ENCODE measurements around the gene VWA2. TPM values are rescaled to one million over a fixed set of nuclear protein-coding genes. Genes with fewer than 3 reads are reported as not detected.

Gene VWA2
- total RNA-seq, 1 donor from 2014 or later = 2.2 TPM

DNA sequence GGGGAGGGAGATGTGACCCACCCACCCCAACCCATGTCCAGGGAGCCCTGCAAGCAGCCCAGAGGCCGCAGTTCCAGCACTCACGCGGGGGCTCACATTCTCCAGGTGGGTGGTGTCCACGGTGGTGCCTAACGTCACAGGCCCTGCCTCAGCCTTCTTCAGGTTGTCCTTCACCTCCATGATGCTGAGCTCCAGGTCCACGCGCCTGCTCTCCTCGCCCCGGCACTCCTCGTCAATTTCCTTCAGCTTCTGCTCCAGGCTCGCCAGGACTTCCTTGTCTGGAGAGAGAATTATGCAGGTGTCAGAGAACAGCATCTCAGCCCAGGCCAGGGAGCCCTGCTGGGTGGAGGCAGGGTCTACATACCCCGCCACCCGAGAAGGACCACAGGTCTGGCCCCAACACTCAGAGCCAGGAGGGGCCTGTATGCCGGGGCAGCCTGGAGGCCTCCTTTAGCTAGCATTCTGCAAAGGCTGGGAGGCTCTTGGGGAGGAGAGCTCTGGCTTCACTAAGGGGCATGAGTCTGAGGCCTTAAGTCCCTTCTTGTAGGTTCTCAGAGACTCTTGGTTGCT, 58.2 kb downstream of the VWA2 start:
- no peak for DNase-seq (ENCODE audit: low spot score)

DNA sequence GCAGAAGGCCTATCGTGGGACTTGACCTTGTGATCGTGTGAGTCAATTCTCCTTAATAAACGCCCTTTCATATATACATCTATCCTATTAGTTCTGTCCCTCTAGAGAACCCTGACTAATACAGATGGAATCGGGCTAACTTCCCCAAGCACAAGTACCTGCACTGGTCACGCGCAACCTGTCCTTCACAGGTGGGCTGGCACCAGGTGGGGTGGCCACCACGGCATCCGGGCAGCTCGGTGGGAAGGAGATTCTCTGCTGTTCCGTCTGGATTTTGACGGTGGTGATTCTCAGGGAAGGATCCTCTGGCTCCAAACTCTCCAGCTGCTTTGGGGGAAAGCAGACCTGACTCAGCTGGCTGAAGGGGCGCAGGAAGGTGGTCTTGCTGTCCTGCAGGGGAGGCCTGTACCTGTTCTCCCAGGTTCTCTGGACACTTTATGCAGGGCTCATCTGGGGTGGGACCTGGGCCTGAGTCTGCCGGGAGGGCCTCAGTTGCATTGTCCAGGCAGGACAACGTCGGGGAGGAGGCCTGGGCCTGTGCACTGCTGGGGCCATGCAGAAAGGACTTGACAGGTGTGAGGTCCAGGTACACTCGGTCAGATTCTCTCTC, 61.1 kb downstream of the VWA2 start:
- DNase-seq (ENCODE audit: low spot score) = no peak

DNA sequence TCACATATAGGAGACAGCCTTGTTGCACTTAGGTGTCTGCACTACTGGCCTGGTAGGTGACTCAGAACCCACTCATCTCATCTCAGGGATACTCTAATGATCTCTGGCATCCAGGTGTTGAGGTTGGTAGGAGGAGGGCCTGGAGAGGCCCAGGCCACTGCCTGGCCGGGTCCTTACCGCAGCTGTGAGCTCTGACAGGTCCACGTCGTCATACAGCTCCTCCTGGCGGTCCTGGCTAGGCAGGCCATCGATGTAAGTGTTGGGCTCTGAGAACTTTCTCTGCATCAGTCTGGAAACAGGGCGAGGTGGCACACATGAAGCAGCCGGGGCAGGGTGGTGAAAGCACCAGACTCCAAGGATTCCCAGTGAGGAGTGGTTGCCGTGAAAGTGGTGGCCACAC, 62.1 kb downstream of the VWA2 start:
- DNase-seq (ENCODE audit: low spot score) = no peak

DNA sequence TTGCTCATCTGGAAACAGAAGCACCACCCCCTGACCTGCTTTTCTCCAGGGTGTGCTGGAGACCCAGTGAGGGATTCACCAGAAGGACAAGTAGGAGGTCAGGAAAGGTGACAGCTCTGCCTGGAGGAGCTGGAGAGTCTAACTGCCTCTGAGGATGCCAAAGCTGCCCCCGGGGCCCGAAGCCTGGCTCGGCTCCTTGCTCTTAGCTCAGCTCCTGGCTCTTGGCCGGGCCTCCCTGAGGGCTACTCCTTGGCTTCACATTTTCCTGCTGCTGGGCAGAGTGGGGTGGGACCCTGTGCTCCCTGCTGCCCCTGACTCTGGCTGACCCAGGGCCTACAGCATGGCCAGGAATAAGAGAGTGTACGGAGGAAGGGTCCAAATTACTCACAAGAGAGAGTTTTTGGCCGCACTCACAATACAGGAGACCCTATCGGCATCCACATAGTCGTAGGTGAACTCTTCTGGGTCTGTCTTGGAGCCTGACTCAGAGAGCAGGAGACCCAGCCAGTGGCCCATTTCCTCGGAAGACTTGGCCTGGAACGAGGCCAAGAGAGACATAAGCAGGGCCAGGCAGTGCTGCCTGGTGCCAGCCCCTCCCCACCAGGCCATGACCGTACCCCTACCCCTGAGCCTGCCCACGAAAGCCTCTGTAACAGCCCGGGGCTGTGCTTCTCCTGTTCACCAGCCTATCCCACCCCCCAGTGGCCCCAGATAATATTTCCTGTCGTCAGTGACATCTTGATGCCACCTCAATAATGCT, 63.1 kb downstream of the VWA2 start:
- no peak for DNase-seq (ENCODE audit: low spot score)

DNA sequence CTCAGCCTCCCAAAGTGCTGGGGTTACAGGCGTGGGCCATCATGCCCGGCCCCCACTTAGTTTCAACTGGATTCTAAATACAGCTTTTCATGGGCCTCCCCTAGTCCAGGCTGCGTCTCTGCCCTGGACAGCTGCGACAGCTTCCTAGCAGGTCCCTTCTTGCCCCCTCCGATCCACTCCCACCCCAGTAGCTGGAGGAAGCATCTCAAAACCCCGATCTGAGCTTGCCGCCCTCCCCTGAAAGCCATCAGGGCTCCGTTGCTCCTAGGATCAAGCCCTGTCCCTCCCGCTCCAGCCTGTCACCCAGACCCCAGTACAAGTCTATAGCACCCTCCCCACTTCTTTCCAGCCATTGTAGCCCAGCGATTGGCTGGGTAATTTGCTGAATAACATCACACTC, 64.5 kb downstream of the VWA2 start:
- DNase-seq (ENCODE audit: low spot score) = no peak

DNA sequence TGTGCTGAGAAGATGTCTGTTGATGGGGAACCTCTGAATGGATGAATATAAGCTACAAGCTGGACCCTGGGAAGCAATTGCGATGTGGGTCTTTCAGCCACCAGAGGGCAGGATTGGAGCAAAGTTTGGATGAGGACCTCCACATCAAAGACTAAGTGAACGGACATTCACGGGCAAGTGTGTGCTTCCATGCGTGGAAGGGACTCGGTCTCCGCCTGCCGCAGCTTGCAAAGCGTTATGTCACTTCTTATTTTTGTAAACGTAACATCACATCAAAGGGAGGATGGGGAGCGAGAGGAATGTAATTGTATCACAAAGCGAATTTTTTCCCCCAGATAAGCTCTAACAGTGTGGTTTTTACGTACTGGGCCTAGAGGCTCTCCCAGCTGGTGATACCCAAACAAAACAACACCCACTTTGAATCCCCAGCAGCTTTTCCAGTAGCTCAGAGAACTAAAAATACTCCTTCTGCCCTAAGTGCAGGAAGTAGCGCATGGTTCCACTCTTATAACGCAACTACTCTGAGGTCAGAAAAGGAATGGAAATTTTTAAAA, 65.0 kb downstream of the VWA2 start:
- peak; percentile 94 for DNase-seq (ENCODE audit: low spot score)

DNA sequence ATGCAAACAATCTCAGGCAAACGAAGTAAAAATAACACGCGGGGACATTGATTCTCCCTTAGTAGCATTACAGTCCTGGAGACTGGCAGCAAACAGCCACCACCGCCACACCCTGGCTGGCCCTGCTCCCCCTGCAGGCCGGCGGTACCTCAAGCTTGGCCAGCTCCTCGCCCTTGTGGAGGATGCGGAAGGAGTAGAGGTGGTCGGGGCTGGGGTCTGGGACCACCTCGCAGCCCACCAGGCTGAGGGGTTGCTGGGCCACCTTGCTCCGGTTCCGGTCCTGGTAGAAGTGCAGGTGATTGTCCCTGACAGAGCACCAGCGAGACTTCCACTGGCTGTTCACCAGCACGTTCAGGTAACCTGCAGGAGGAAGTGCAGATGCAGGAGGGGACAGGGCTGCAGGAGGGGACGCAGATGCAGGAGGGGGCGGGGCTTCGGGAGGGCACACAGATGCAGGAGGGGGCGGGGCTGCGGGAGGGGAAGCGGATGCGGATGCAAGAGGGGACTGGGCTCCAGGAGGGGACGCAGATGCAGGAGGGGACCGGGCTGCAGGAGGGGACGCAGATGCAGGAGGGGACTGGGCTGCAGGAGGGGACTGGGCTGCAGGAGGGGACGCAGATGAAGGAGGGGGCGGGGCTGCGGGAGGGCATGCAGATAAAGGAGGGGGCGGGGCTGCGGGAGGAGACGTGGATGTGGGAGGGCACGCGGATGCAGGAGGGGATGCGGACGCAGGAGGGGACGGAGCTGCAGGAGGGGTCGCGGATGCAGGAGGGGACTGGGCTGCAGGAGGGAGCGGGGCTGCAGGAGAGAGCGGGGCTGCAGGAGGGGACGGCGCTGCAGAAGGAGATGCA, 65.7 kb downstream of the VWA2 start:
- peak; percentile 26 for DNase-seq (ENCODE audit: low spot score)

DNA sequence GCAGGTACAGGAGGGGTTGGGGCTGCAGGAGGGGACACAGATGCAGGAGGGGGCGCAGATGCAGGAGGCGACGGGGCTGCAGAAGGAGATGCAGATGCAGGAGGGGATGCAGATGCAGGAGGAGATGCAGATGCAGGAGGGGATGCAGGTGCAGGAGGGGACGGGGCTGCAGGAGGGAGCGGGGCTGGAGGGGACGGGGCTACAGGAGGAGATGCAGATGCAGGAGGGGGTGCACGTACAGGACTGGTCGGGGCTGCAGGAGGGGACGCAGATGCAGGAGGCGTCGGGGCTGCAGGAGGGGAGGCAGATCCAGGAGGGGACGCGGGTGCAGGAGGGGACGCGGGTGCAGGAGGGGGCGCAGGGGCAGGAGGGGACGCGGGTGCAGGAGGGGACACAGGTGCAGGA, 66.5 kb downstream of the VWA2 start:
- DNase-seq (ENCODE audit: low spot score) = no peak

DNA sequence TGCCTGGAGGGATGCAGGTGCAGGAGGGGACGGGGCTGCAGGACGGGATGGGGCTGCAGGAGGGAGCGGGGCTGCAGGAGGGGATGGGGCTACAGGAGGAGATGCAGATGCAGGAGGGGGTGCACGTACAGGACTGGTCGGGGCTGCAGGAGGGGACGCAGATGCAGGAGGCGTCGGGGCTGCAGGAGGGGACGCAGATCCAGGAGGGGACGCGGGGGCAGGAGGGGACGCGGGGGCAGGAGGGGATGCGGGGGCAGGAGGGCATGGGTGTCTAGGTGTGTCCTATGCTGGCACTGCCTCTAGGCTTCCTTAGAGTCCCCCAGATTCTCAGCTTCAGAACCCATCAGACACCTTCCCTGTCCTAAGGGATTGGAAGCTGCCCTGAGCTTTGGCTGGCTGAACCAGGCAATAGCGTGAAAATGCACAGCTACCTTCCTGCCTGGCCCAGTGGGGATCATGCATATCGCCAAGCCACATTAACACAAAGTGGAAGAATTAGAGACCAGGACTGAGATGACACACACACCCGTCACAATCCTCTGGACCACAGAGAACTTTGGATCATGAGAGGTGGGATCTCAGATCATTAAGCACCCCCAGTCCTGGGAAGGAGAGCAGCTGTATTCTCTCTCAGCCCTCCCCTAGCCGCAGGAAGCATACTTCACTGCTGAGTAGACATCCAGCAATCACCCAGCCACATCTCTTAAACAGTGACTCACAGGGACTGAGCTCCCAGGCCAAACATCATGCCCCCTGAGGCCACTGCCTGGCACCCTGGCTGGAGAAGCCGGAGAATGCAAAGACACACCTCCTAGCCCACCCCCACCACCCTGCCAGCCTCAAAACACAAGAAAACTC, 67.3 kb downstream of the VWA2 start:
- DNase-seq (ENCODE audit: low spot score) = peak; percentile 29

DNA sequence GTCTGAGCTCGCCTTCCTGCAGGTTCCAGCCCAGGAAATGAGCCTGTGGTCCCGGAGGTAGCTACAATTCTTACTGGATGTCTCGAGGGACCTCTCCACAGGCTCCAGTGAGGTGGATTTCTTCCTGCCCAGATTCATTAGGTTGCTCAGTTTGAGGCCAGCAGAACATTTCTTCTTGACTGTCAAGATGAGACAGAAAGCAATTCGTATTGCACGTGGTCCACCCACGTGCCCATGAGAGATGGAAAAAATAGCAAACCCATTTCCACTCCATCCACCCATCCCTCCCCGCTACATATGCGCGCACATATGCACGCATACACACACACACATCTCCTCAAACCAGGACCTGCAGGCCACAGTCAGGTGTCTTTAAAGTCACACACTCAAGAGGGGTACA, 68.7 kb downstream of the VWA2 start:
- no peak for DNase-seq (ENCODE audit: low spot score)

DNA sequence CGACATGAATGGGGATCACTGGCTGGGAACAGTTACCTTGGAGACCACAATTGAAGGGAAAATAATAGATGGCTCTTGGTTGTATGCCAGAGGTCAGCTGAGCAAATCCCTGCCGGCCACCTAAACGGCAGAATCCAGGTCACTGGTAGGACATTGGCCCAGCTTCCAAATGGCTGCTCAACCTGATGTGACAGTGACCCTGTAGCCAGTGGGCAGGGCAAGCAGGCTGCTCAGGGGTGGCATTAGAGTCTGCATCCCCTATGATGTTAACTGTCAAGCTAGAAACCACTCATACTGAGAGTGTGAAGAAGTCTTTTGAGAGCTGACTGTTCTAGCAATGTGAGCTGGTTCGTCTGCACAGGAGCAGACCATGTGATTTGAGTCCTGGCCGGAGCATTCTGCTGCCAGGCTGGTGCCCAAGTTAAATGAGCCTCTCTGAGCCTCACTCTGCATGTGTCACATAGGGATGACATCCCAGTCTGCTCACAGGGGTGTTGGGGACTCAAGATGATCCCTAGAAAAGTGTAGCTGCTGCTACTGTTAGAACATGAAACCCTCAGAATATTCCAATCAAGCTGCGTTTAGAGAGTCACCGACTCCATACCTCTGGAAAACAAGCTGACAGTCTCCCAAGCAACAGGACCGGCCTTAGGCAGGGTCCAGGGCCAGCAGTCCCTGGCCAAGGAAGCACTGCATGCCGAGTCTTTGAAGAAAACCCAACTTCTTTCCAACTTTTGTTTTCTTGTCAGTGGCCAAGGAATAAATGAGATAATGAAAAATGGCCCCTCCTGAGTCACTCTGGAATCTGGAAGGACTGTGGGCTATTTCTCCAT, 69.7 kb downstream of the VWA2 start:
- DNase-seq (ENCODE audit: low spot score) = no peak

DNA sequence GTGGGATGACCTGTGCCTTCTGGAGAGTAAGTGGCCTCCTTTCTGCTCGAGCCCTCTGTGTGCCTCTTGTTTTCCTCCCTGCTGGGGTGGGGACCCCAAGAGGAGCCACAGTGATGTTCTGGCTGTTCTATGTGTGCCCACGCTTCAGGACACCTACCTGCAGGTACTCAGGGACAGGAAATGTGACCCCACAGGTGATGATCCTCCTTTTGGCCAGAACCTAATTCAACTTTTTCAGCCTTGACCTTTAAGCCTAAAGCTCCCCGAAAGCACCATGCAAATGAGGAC, 70.3 kb downstream of the VWA2 start:
- DNase-seq (ENCODE audit: low spot score) = no peak

DNA sequence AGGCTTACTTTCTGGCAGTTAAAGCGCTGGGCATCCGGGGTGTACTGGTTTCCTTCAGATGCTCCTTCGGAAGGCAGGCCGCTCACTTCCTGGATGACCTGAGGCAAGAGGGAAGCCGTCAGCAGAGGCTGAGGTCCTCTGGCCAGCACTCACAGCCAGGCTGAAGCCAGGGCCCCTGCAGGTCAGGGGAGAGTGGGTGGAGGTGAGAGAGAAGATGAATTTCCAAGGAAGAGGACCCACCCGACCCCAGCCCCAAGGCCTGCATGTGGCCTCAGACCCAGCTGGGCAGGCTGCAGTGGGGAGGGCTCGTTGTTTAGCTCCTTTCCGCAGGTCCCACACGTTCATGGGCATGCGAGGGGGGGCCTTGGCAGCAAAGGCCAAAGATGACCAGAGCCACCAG, 71.3 kb downstream of the VWA2 start:
- DNase-seq (ENCODE audit: low spot score) = no peak

DNA sequence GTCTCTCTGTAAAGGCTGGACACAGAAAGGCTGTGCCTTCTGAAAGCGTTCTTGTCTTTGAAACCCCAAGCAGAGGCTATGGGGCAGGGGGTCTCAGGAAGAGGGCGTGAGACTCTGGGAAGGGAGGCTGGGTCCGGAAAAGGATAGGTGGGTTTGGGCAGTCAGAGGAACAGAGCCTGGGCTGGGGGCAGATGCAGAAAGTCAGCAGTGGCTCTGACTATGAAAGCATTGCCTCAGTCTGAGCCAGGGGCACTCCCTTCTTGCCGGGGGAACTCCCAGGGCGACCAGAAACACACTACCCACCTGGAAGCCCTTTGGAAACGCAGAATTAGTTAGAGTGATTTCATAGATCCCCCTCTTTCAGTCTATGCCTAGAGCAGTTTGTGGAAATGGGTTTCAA, 72.0 kb downstream of the VWA2 start:
- no peak for DNase-seq (ENCODE audit: low spot score)

DNA sequence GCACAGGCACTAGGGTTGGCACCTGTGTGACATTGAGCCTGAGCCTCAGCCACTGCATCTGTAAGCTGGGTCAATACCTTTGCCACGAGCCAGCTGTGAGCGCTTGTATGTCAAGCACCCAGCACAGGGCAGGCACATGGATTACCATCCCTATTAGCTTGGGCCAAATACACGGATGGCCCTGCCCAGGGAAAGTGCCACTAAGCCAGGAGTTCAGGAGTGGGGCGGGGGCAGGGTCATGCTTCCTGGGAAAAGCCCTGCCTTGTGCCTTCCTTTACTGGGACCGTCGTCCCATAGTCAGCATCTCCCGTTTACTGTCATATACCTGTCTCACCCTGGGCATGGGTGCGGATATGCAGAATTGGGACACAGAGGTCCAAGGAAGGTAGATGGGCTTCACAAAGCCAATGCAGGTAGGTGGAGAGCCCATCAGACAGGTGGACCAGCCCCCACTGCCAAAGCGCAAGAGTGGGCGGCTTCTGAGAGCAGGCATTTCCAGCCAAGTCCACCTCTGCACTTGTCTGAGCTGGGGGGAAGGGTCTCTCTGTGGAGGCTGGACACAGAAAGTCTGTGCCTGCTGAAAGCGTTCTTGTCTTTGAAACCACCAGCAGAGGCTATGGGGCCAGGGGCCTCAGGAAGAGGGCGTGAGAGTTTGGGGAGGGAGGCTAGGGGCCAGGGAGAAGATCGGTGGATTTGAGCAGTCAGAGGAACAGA, 72.6 kb downstream of the VWA2 start:
- no peak for DNase-seq (ENCODE audit: low spot score)

DNA sequence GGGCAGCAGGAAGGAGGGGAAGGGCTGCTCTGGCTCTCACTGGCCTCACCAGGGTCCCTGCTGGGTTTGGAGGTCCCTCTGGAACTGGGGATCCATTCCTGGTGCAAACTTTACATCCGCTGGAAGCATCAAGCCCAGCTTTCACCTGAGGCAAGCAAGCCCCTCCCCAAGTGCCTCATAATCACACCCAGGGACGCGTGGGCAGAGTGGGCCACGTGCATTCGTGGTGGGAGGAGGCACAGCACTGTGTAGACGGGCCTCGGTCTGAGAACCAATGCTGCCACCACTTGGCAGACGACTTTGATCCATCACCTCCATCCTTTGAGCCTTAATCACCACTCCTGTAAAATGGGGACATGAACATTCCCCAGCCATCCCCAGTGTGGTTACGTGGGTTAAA, 74.1 kb downstream of the VWA2 start:
- DNase-seq (ENCODE audit: low spot score) = no peak

DNA sequence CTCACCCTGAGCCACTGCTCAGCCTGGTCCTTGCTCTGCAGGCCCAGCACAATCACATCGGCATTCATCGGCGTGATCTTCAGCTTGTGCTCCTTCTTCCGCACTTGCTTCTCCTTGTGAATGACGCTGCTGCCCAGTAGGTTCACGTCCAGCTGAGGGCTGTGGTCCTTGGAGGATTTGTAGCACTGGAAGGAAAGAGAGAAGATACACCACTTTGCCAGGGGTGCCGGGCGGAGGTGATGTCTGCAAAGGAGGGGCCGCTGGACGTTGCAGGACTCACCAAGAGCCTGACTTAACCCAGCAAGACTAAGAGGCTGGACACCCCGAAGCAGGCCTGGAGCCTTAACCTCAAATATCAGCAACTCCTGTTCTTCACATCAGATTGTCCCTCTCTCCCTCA, 74.8 kb downstream of the VWA2 start:
- DNase-seq (ENCODE audit: low spot score) = no peak

DNA sequence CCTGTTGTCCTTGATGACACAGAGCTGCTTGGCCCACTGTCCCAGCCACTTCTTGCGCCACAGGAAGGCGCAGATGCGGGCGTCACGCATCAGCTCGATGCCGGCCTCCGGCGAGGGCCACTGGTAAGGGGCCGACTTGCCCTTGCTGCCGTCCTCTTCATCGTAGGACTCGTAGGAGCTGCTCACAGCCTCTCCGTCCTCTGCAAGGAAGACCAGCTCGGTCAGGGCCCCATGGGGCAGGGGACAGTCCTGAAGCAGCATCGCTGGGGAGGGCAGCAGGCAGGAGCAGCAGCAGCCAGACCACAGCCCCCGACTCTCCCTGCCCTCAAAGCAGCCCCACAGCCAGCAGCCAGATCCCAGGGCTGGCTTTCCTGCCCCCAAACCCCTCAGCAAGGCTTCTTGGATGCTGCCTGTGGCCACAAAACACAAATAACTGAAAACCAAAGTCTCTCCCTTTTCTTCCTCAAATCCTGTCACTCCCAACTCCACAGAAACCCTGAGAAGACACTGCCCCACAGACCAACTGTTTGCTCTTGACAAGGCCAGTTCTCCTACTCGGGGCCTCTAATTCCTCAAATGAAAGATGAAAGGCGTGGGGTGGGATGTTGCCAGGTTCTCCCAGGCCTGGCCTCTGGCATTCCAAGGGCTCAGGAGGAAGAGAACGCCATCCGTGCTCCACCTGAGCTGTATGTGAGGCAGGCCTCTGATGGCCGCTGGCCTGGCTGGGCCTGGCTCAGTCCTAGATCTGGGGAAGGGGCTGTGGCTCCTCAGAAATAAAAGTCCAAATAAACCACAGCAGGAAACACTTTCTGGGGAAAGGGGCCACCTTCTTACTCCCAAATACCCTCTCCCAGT, 76.7 kb downstream of the VWA2 start:
- peak; percentile 31 for DNase-seq (ENCODE audit: low spot score)

DNA sequence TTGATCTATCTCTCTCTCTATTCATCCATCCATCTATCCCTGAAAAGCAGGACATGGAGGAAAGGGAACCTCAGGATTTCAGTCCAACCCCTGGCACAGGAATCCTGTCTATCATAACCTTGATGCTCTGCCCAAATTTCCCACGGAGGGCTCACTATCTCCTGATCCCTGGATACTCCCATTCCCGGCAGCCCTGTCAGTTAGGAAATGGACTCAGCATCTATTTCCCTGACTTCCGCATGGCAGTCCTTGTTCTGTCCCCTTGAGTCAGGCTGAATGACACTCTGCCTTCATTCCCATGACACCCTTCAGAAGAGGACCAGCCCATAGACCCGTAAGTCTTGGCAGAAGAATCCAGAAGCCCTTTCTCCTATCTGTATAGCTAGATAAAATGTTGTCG, 77.7 kb downstream of the VWA2 start:
- DNase-seq (ENCODE audit: low spot score) = no peak

All from umbilical cord (tissue), 2 donors.